ENCODE results near the gene COL16A1.

DNA sequence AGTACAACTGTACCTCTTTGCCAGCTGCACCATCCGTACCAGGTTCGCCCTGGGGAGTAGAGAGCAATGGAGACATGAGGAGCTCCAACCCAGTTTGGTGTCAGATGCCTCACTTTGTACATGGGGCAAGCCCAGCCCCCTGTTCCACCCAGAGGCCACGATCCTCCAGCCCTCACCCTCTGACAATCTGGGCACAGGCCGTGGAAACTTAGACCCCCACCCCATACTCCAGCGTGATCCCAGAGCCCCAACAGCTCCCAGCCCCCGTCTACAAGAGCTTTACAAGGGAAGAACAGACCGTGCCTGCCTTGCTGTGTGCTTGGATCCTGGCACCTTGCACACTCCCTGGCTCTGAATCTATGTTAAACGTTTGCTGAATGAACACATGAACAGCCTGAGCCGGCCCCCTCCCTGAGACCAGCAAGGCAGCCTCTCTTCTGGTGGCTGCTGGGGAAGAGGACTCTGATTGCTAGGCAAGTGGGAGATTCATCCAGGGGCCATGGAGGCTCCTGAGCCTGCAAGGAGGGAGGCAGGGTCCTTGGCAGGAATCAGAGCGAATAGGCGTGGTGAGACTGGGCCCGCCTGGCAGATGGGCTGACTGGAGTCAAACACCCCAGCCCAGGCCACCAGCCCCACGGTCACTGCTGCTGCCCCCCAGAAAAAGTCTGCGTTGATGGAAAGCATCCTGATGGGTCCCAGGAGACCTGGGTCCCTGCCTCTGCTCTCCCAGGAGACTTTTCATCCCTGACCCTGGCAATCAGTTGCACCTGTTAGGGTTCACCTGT lies 46.6 kb downstream of the COL16A1 start:
- TF ChIP-seq POLR2AphosphoS5 (IDR thresholded peaks at IDR 0.05) (no peak), EP300 (IDR thresholded peaks at IDR 0.05) (no peak), POLR2A (IDR thresholded peaks at IDR 0.05) (no peak)
- TF ChIP-seq, protein P1, sequence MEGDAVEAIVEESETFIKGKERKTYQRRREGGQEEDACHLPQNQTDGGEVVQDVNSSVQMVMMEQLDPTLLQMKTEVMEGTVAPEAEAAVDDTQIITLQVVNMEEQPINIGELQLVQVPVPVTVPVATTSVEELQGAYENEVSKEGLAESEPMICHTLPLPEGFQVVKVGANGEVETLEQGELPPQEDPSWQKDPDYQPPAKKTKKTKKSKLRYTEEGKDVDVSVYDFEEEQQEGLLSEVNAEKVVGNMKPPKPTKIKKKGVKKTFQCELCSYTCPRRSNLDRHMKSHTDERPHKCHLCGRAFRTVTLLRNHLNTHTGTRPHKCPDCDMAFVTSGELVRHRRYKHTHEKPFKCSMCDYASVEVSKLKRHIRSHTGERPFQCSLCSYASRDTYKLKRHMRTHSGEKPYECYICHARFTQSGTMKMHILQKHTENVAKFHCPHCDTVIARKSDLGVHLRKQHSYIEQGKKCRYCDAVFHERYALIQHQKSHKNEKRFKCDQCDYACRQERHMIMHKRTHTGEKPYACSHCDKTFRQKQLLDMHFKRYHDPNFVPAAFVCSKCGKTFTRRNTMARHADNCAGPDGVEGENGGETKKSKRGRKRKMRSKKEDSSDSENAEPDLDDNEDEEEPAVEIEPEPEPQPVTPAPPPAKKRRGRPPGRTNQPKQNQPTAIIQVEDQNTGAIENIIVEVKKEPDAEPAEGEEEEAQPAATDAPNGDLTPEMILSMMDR (IDR thresholded peaks at IDR 0.05): no peak

Measured in sigmoid colon (tissue), 4 donors.